Mesendoderm (in vitro differentiated cells): ENCODE measurements around the gene PRKAR2B.

Source experiments
- DNase-seq: peaks from one replicate; pipeline ENCODE4 v3.0.0; 2013
- H2AK5ac ChIP-seq: 2 replicates; pipeline ENCODE4 v1.6.1; 2013; ENCODE audit warnings: low read length, inconsistent platforms
- H2BK120ac ChIP-seq: 2 replicates; pipeline ENCODE4 v1.6.1; 2013; ENCODE audit warnings: low read depth, mild to moderate bottlenecking, low read length, moderate library complexity, mixed read lengths
- H2BK15ac ChIP-seq: replicated peaks from 2 replicates; pipeline ENCODE4 v1.6.1; 2013; ENCODE audit warnings: low read depth, mild to moderate bottlenecking, moderate library complexity
- H2BK5ac ChIP-seq: 2 replicates; pipeline ENCODE4 v1.6.1; 2013; ENCODE audit warnings: low read length, inconsistent platforms
- H3K18ac ChIP-seq: 2 replicates; pipeline ENCODE4 v1.6.1; 2013; ENCODE audit warnings: mild to moderate bottlenecking, low read length, mixed read lengths
- H3K23ac ChIP-seq: one replicate; pipeline ENCODE4 v1.6.1; 2013; ENCODE audit warnings: low read length
- H3K27ac ChIP-seq: 2 replicates; pipeline ENCODE4 v1.5.1; 2013; ENCODE audit warnings: low read depth, mild to moderate bottlenecking, inconsistent platforms, low read length, moderate library complexity
- H3K27me3 ChIP-seq: 2 replicates; pipeline ENCODE4 v1.6.1; 2013; ENCODE audit warnings: low read length, control low read depth, mild to moderate bottlenecking, inconsistent platforms; ENCODE audit not compliant: insufficient read depth, poor library complexity
- H3K36me3 ChIP-seq: 2 replicates; pipeline ENCODE4 v1.6.1; 2013; ENCODE audit warnings: low read length, inconsistent platforms; ENCODE audit not compliant: control insufficient read depth, insufficient read depth
- H3K4ac ChIP-seq: one replicate; pipeline ENCODE4 v1.6.1; 2013; ENCODE audit warnings: low read depth, mild to moderate bottlenecking, low read length, moderate library complexity
- H3K4me1 ChIP-seq: 2 replicates; pipeline ENCODE4 v1.6.1; 2013; ENCODE audit warnings: low read depth, low read length, inconsistent platforms; ENCODE audit not compliant: control insufficient read depth
- H3K4me2 ChIP-seq: 2 replicates; pipeline ENCODE4 v1.6.1; 2013; ENCODE audit warnings: low read length
- H3K4me3 ChIP-seq: 2 replicates; pipeline ENCODE4 v1.5.1; 2013; ENCODE audit warnings: mild to moderate bottlenecking, low read length
- H3K56ac ChIP-seq: one replicate; pipeline ENCODE4 v1.6.1; 2013; ENCODE audit warnings: low read length
- H3K79me1 ChIP-seq: 2 replicates; pipeline ENCODE4 v1.6.1; 2013; ENCODE audit warnings: low read length, inconsistent platforms
- H3K79me2 ChIP-seq: 2 replicates; pipeline ENCODE4 v1.6.1; 2013; ENCODE audit warnings: mild to moderate bottlenecking, low read length; ENCODE audit not compliant: control insufficient read depth, insufficient read depth
- H3K9ac ChIP-seq: 2 replicates; pipeline ENCODE4 v1.6.1; 2013; ENCODE audit warnings: low read length, inconsistent platforms
- H4K5ac ChIP-seq: one replicate; pipeline ENCODE4 v1.6.1; 2013; ENCODE audit warnings: low read length
- H4K8ac ChIP-seq: one replicate; pipeline ENCODE4 v1.6.1; 2013; ENCODE audit warnings: low read depth, mild to moderate bottlenecking, control low read depth, low read length, moderate library complexity
- WGBS: extraction: QIAGEN DNeasy Blood & Tissue Kit; methylation state at CpG from one replicate; pipeline ENCODE4 v1.1.7; 2013; ENCODE audit warnings: low lambda C conversion rate, missing lambda C conversion rate; ENCODE audit not compliant: insufficient coverage; ENCODE audit errors: extremely low coverage; 5-methylcytosine and 5-hydroxymethylcytosine counted together

The PRKAR2B gene

DNA sequence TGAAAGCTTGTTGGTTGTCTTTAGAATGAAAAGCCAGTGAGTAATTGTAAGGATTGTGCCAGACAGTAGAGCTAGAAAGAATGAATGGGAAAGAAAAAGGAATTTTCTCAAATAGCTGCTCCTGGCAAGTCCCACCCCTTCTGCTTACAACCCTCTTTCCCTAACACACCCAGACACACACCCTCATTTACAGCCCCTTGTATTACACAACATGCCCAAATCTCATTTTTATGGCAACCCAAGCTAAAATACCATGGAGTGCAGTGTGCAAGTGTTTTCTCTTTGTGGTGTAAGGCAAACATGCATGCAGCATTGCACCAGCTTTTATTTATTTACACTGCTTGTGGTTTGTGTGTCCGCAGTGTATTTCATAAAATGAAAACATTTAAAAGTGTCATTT is 1.5 kb downstream of the PRKAR2B start:
- Histone ChIP-seq H2BK5ac (no peak overlapping the region), H3K56ac (no peak overlapping the region)

DNA sequence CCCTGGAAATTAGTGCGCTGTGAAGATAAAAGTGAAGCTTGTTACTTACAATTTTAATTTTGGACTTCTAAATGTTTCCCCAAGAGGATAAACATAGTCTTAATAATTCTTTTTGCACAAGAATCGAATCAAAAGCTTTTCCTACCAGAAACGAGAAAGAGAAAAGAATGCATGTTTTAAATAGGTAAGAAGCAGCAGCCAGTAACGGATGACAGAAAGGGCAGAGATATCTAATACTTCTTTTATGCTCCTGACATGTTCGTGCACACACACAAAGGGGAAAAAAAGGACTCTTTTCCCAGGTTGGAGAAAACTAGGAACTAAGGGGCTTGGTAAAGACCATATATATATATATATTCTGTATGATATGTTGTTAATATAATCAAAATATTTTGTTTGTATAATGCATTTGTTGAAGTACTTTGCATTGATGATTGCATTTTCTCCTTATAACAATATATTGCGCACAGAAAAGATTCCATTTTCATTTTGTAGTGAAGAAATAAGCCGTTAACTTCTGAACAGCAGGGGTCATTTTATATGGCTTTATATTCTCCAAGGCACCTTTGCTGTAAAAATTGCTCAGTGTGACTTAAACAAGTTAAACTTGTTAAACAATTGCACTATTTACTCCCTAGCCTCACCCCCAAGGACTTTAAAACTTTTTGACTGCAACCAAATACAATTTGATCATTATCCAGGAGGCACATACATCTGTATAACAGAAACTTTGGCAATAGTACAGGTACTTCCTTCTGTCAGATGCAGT is 2.2 kb downstream of the PRKAR2B start:
- no peak overlapping the region for H2BK120ac ChIP-seq
- no peaks in the 10 kb centered on the region for H3K79me1 ChIP-seq
- DNase-seq: no peak
- no peak overlapping the region for H3K9ac ChIP-seq
- no peaks in the 10 kb centered on the region for H3K4me1 ChIP-seq
- no peak overlapping the region for H3K23ac ChIP-seq
- no peak overlapping the region for H3K4me2 ChIP-seq
- no peak overlapping the region for H3K4me3 ChIP-seq
- no peaks in the 10 kb centered on the region for H3K36me3 ChIP-seq
- H4K8ac ChIP-seq: no peak overlapping the region
- peaks cover 2% of the 10 kb centered on the region for H3K79me2 ChIP-seq
- no peak overlapping the region for H4K5ac ChIP-seq
- no peak overlapping the region for H3K56ac ChIP-seq
- no peak overlapping the region for H3K4ac ChIP-seq
- no CpG with 5 or more reads among the region's 7 CpGs for WGBS
- H3K27me3 ChIP-seq: no peaks in the 10 kb centered on the region
- no peak overlapping the region for H2AK5ac ChIP-seq
- H2BK5ac ChIP-seq: no peak overlapping the region
- no peak overlapping the region for H3K18ac ChIP-seq
- no peak overlapping the region for H3K27ac ChIP-seq
- no peak overlapping the region for H2BK15ac ChIP-seq

More for the DNA sequence above, 1.5 kb downstream of the PRKAR2B start:
- Histone ChIP-seq H3K36me3 (no peaks in the 10 kb centered on the region), H3K18ac (no peak overlapping the region), H3K4me3 (no peak overlapping the region), H3K4me2 (no peak overlapping the region), H3K27ac (no peak overlapping the region), H3K9ac (no peak overlapping the region), H3K79me1 (no peaks in the 10 kb centered on the region), H2BK15ac (no peak overlapping the region), H4K8ac (no peak overlapping the region), H3K27me3 (no peaks in the 10 kb centered on the region), H3K23ac (no peak overlapping the region), H2AK5ac (no peak overlapping the region), H4K5ac (no peak overlapping the region), H3K79me2 (peaks cover 2% of the 10 kb centered on the region), H3K4me1 (no peaks in the 10 kb centered on the region), H3K4ac (no peak overlapping the region), H2BK120ac (no peak overlapping the region)
- no CpG with 5 or more reads among the region's 1 CpG for WGBS
- DNase-seq: no peak

DNA sequence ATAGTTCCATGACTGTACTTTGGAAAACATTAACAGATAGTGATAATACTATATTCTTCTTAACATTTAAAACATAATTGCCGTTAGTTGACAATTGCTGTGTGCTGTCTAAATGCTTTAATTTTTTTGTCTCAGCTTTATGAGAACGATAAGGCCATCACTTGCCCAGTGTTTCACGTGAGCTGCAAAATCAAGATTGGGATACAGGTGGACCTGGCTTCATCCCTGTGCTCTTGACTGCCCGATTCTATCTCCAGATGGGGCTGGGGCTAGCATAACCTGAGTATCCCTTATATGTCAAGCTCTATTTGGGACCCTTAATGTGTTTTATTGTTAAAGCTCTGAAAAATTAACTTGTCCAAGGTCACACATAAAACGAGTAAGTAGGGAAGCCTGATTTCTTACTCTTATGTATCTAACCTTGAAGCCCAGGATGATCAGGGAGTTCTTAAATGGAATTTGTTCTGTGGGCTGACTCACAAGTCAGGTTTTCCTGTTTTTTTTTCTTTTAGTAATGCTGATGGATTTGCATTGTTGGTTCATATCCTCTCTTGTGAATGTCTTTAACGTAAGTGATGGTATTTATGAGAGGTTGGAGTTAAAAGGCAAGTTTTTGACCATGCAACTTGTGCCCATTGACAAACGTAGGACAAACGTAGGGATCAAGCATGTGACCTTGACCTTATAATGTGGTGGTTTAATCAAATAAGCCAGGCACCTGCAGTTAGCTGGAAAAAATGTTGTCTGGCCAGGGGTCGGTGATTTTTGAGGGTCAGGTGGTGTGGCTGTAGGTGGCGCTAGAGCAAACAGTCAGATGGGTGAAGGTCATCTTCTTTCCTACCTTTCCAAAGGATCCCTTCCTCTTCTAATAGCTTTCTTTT is 3.6 kb downstream of the PRKAR2B start:
- Histone ChIP-seq H2AK5ac (no peak overlapping the region), H3K4me2 (no peak overlapping the region), H3K27ac (no peak overlapping the region), H3K27me3 (no peaks in the 10 kb centered on the region), H3K4me1 (no peaks in the 10 kb centered on the region), H2BK15ac (no peak overlapping the region), H3K79me1 (no peaks in the 10 kb centered on the region), H3K18ac (no peak overlapping the region), H3K36me3 (no peaks in the 10 kb centered on the region), H3K4ac (no peak overlapping the region), H3K79me2 (peaks cover 2% of the 10 kb centered on the region), H3K23ac (no peak overlapping the region), H3K56ac (no peak overlapping the region), H4K5ac (no peak overlapping the region), H2BK120ac (no peak overlapping the region), H2BK5ac (no peak overlapping the region), H4K8ac (no peak overlapping the region), H3K9ac (no peak overlapping the region), H3K4me3 (no peak overlapping the region)
- peak; percentile 56 for DNase-seq
- WGBS: no CpG with 5 or more reads among the region's 10 CpGs

DNA sequence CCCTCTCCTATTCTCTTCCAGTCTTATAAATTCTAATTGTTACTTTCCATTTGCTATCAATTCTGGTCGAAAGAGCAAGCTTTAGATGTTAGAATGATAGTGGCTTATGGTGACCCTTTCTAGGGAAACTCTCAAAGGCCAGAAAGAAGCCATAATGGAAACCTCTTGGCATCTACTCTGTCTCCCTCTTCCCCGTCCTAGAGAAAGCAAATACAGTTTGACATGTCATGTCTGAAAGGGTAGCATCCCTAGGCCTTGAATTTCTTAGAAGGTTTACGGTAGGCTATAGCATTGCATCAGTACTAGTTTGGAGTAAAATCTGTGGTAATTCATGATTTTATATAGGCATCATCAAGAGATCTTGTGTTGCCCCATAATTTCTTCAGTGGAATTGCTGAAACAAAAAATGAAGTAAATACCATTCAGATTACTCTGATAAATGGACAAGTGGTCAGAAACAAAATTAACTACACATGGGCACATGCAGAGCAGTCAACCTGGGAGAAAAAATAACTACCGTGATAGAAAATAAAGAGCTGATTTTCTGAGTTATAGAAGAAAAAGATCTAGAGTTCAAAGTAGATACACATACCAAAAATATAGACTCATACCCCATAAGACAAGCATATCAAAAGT is 4.4 kb downstream of the PRKAR2B start:
- Histone ChIP-seq H3K27ac (no peak overlapping the region), H2BK5ac (no peak overlapping the region), H2AK5ac (no peak overlapping the region), H2BK120ac (no peak overlapping the region), H3K79me1 (no peaks in the 10 kb centered on the region), H3K23ac (no peak overlapping the region), H3K4me3 (no peak overlapping the region), H3K56ac (no peak overlapping the region), H3K27me3 (no peaks in the 10 kb centered on the region), H3K9ac (no peak overlapping the region), H4K8ac (no peak overlapping the region), H3K18ac (no peak overlapping the region), H3K4ac (no peak overlapping the region), H4K5ac (no peak overlapping the region), H3K79me2 (peaks cover 2% of the 10 kb centered on the region), H3K4me1 (no peaks in the 10 kb centered on the region), H3K4me2 (no peak overlapping the region), H3K36me3 (no peaks in the 10 kb centered on the region), H2BK15ac (no peak overlapping the region)
- DNase-seq: no peak
- no CpG with 5 or more reads among the region's 4 CpGs for WGBS

DNA sequence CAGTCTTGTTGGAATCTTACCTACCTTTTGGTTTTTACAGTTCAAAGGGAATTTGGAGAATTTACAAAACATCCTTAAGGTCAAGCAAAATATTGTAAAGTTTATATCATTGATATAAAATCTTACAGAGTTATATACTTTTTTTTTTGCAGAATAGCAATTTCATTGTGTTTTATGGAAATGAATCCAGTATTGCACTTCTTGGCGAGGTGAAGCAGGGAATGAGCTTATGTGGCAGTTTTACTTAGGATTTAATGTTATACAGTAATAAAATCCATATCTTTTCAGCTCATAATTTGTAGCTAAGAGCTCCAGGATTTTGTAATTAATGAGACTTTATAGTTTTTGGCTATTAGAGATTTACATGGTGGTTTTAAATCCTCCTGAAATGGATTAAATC is 5.0 kb downstream of the PRKAR2B start:
- H3K36me3 ChIP-seq: no peaks in the 10 kb centered on the region
- no peak overlapping the region for H3K27ac ChIP-seq
- no peak overlapping the region for H3K4ac ChIP-seq
- no peak overlapping the region for H4K5ac ChIP-seq
- no peak overlapping the region for H2AK5ac ChIP-seq
- no peak overlapping the region for H3K18ac ChIP-seq
- no peaks in the 10 kb centered on the region for H3K27me3 ChIP-seq
- WGBS: no CpG with 5 or more reads among the region's 1 CpG
- H3K4me2 ChIP-seq: no peak overlapping the region
- H3K79me1 ChIP-seq: no peaks in the 10 kb centered on the region
- H4K8ac ChIP-seq: no peak overlapping the region
- H3K4me3 ChIP-seq: no peak overlapping the region
- H3K79me2 ChIP-seq: peaks cover 2% of the 10 kb centered on the region
- H3K9ac ChIP-seq: no peak overlapping the region
- no peak overlapping the region for H2BK15ac ChIP-seq
- no peak for DNase-seq
- no peak overlapping the region for H3K56ac ChIP-seq
- no peaks in the 10 kb centered on the region for H3K4me1 ChIP-seq
- H3K23ac ChIP-seq: no peak overlapping the region
- H2BK120ac ChIP-seq: no peak overlapping the region
- no peak overlapping the region for H2BK5ac ChIP-seq
